Activated T-cell treated with anti-CD3 and anti-CD28 coated beads for 48 hours (primary cell): ENCODE data around the gene SUMF1.
"Not testable (repeated sequence)": the region's sequence is repeated elsewhere in the genome, so short reads cannot be mapped to it uniquely, and the experiment has no call there.

Experiments used
- DNase-seq: peaks from one replicate; pipeline ENCODE4 v3.0.0-alpha.2; 2020; ENCODE audit warnings: low read depth

Gene SUMF1

GRCh38 chr3:4335840-4336562, 131.1 kb downstream of the SUMF1 start:
- no peak for DNase-seq

- no peak for DNase-seq
Measured at GRCh38 chr3:4334548-4334947, 132.5 kb downstream of the SUMF1 start.

DNA sequence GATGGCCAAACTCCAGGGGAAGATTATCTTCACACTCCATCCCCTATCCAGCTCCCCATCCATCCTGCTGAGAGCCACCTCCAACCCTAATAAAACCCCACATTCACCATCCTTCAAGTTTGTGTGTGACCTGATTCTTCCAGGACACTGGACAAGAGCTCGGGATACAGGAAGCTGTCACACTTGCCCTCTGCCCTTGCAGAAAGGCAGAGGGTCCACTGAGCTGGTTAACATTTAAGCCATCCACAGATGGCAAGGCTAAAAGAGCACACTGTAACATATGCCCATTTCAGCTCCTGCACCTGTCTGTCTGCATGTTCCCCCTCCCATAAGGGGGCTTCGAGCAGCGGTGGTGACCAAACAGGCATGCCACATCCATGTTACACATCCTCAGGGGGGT, 134.1 kb downstream of the SUMF1 start:
- no peak for DNase-seq

- no peak for DNase-seq
Measured at GRCh38 chr3:4332574-4332973, 134.5 kb downstream of the SUMF1 start.

DNA sequence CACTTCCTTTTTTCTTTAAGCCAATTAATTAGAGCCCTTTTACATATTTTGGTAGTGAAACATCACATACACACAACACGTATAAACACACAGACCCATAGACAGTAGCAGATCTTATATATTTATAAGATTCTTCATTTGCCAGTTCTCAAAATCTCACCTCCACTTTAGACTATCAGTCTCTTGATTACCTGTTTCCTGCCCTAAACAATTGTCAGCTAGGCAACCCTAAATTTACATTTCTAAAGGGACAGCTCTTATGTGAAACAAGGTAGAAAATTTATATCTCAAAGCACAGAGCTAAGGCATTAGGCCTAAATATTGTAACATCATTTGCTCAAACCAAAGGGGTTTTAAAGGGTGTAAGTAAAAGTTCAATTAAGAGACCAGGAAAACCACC, 135.0 kb downstream of the SUMF1 start:
- DNase-seq: no peak

DNA sequence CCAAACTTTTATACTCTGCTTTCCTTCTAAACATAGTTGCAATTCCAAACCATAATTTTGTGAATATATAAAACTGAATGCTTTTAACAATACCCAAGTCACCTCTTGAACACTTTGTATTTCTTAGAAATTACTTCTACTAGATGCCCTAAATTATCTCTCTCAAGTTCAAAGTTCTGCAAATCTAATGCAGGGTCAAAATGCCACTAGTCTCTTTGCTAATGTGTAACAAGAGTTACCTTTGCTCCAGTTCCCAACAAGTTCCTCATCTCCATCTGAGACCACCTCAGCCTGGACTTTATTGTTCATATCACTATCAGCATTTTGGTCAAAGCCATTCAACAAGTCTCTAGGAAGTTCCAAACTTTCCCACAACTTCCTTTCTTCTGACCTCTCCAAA, 137.3 kb downstream of the SUMF1 start:
- not testable (repeated sequence) for DNase-seq

- DNase-seq: no peak
Measured at GRCh38 chr3:4326868-4327267, 140.2 kb downstream of the SUMF1 start.

DNA sequence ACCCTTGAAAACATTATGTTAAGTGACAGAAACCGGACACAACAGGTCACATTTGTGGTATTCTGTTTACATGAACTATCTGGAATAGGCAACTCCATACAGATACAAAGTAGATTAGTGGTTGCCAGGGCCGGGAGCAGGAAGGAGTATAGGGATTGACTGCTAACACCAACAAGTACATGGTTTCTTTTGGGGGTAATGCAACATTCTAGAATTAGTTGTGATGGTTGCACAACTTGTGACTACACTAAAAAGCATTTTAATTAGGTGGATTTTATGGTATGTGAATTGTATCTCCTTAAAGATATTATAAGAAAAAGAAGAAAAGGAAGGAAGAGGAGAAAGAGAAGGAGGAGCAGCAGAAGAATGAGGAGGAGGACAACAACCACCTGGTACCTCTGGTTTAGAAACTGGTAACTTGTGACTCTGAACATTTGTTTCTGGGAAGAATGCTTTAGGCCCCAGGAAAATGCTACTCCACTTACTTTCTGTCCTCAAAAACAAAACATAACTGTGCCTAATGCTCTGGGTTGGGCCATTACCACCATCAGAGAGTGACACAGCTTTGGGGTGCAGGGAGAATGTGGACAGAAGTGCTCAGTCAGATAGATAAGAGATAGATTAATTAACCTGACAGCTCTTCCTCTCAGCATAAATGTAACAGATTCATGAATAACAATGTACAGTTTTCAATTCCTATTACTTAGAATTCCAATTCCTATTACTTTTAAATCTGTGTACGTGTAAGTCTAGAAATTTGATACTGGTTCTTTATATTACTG, 143.6 kb downstream of the SUMF1 start:
- no peak for DNase-seq

GRCh38 chr3:4322635-4323034, 144.4 kb downstream of the SUMF1 start:
- no peak for DNase-seq

GRCh38 chr3:4321732-4322131, 145.3 kb downstream of the SUMF1 start:
- DNase-seq: no peak

- no peak for DNase-seq
Measured at GRCh38 chr3:4320096-4320911, 146.8 kb downstream of the SUMF1 start.

- no peak for DNase-seq
Measured at GRCh38 chr3:4314688-4315087, 152.4 kb downstream of the SUMF1 start.

DNA sequence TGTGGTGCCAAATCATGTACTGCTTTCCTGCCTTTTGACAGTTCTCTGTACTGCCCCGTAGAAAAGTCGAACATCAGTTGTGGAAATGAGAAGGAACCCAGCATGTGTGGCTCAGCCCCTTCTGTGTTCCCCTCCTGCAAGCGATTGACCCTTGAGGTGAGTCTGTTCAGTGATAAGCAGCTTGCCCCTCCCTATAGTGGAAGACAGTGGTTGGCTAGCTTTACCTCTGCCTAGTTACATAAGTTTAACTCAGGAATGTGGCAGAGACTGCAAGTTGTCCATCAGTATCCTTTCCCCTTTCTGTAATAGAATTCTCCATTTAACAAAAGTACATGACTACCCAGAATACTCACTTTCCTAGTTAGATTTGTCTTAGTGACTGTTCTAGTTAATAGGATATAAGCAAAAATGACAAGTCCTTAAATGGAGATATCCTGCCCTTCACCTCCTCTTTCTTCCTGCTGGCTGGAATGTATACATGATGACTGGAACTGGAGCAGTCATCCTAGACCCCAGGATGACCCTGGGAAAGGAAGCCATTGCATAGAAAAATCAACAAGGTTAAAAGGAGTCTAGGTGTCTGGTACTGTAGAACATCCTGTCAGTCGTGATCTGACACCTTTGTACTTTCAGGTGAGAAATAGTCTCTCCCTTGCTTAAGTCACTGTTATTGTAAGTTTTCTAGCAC, 153.3 kb downstream of the SUMF1 start:
- no peak for DNase-seq

DNA sequence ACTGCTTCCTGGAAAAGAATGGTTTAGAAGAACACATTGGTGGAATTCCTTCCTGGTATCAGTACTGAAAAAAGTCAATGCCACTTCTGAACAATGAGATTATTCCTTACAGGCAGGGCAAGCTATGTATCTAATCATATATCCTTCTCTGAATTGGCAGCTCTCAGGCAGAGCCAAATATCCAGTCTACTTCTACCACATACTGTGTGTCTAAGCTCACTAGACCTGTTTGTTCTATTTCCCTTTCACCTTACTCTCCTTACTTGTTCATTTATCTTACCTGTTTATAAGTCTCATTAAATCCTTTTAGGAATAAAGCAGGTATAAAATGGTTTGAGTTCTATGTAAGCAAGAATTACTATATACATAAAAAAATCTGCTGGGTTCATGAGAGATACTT, 155.6 kb downstream of the SUMF1 start:
- no peak for DNase-seq
